ENCODE results near the gene SHF.

- TF ChIP-seq EZH2 (IDR thresholded peaks at IDR 0.05; ENCODE audit: borderline replicate concordance, low read depth, low read length, poor library complexity, severe bottlenecking), result no peak
- TF ChIP-seq, protein P1, sequence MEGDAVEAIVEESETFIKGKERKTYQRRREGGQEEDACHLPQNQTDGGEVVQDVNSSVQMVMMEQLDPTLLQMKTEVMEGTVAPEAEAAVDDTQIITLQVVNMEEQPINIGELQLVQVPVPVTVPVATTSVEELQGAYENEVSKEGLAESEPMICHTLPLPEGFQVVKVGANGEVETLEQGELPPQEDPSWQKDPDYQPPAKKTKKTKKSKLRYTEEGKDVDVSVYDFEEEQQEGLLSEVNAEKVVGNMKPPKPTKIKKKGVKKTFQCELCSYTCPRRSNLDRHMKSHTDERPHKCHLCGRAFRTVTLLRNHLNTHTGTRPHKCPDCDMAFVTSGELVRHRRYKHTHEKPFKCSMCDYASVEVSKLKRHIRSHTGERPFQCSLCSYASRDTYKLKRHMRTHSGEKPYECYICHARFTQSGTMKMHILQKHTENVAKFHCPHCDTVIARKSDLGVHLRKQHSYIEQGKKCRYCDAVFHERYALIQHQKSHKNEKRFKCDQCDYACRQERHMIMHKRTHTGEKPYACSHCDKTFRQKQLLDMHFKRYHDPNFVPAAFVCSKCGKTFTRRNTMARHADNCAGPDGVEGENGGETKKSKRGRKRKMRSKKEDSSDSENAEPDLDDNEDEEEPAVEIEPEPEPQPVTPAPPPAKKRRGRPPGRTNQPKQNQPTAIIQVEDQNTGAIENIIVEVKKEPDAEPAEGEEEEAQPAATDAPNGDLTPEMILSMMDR (conservative IDR thresholded peaks at IDR 0.05; ENCODE audit: low read depth, low read length), result no peak
Observed at GRCh38 chr15:45174577-45174976, 13.2 kb downstream of the SHF start.
